ENCODE data around the gene PIK3CB.
"Not testable (repeated sequence)": the region's sequence is repeated elsewhere in the genome, so short reads cannot be mapped to it uniquely, and the experiment has no call there.

Gene PIK3CB

DNA sequence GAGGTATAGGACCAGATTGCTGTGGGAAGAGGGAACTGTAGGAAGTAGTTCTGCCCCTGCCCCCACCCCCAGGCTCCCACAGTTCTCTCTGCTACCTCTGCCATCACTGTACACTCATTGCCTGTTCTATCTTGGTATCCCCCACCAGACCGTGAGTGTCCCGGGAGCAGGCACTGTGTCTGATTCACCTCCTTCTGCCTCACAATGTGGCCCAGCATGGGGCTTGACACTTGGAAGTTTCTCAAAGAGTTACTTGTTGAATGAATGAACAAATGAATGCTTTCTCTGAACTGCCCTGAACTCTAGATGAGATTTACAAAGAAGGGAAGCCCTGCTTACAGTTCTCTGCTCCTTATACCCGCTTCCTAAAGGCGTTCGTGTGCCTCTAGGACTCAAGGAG is 27.1 kb upstream of the PIK3CB start:
- no peak for DNase-seq

DNA sequence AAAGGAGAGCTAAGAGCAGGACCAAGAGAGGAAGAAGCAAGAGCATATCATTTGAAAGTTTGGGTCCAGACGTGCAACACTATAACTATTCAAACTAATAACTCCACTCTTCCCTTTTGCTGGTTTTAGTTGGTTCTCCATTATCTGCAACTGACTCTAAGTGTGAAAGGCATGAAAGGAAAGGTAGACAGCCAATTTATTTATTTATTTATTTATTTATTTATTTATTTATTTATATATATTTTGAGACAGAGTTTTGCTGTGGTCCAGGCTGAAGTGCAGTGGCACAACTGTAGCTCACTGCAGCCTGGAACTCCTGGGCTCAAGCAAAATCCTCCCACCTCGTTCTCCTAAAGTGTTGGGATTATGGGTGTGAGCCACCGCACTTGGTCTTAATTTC is 22.1 kb upstream of the PIK3CB start:
- DNase-seq = no peak
- TF ChIP-seq POLR2A (IDR thresholded peaks at IDR 0.05; ENCODE audit: low read length) (no peak), GATA1 (IDR thresholded peaks at IDR 0.05; ENCODE audit: low read depth, low read length) (no peak)

More for the DNA sequence above, 27.1 kb upstream of the PIK3CB start:
- no peak for TF ChIP-seq POLR2A (IDR thresholded peaks at IDR 0.05; ENCODE audit: low read length)
- TF ChIP-seq GATA1 (IDR thresholded peaks at IDR 0.05; ENCODE audit: low read depth, low read length) = no peak

DNA sequence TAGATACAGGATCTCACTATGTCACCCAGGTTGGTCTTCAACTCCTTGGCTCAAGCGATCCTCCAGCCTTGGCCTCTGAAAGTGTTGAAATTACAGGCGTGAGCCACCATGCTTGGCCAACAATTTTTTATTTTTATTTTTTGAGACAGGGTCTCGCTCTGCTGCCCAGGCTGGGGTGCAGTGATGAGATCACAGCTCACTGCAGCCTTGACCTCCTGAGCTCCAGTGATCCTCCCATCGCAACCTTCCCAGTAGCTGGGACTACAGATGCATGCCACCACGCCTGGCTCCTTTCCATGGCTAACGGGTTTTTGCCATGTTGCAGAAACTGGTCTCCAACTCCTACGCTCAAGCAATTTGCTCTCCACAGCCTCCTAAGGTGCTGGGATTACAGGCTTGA is 20.2 kb upstream of the PIK3CB start:
- no peak for DNase-seq
- no peak for TF ChIP-seq POLR2A (IDR thresholded peaks at IDR 0.05; ENCODE audit: low read length)
- TF ChIP-seq GATA1 (IDR thresholded peaks at IDR 0.05; ENCODE audit: low read depth, low read length) = no peak

GRCh38 chr3:138854204-138854603 is 19.5 kb upstream of the PIK3CB start:
- no peak for DNase-seq
- no peak for TF ChIP-seq GATA1 (IDR thresholded peaks at IDR 0.05; ENCODE audit: low read depth, low read length)
- TF ChIP-seq POLR2A (IDR thresholded peaks at IDR 0.05; ENCODE audit: low read length) = no peak

GRCh38 chr3:138850151-138850550 is 15.4 kb upstream of the PIK3CB start:
- TF ChIP-seq POLR2A (IDR thresholded peaks at IDR 0.05; ENCODE audit: low read length) (no peak), GATA1 (IDR thresholded peaks at IDR 0.05; ENCODE audit: low read depth, low read length) (no peak)
- DNase-seq = no peak

DNA sequence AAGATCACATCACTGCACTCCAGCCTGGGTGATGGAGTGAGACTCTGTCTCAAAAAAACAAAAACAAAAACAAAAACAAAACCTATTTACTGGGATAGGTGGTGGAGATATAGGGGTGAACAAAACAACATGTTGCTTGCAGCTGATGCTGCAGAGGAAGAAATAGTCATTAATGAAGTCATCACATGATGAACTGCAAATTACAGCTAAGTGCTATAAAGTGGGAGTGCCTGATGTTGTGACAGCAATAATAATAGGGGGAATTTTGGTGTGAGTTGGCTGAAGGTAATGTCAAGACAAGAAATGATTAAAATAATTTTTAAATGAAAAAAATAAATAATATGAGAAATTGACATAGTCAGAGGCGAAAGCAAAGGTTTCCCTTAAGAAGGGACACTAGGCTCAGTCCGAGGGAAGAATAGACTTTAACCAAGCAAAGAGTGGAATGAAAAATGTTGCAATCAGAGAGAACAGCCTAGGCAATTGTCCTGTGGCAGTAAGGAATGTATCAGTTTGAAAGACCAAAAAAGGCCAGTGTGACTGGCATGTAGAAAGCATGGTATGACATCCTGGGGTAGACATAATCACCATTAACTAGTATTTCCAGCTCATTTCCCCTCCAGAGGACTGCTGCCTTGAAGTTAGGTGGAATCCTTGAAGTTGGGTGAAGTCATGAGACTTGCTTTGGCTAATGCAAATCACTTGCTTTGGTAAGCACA is 14.7 kb upstream of the PIK3CB start:
- DNase-seq = no peak
- TF ChIP-seq GATA1 (IDR thresholded peaks at IDR 0.05; ENCODE audit: low read depth, low read length) (no peak), POLR2A (IDR thresholded peaks at IDR 0.05; ENCODE audit: low read length) (no peak)

DNA sequence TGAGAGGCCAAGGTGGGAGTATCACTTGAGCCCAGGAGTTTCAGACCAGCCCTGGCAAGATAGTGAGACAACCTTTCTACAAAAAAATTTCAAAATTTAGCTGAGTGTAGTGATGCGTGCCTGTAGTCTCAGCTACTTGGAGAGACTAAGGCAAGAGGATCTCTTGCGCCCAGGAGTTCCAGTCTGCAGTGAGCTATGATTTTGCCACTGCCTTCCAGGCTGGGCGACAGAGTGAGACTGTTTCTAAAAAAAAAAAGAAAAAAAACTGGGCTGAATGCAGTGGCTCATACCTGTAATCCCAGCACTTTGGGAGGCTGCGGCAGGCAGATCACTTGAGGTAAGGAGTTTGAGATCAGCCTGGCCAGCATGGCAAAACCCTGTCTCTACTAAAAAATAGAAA is 14.0 kb upstream of the PIK3CB start:
- no peak for DNase-seq

GRCh38 chr3:138846824-138847223 is 12.1 kb upstream of the PIK3CB start:
- not testable (repeated sequence) for DNase-seq

More for the DNA sequence above, 14.0 kb upstream of the PIK3CB start:
- no peak for TF ChIP-seq GATA1 (IDR thresholded peaks at IDR 0.05; ENCODE audit: low read depth, low read length)
- no peak for TF ChIP-seq POLR2A (IDR thresholded peaks at IDR 0.05; ENCODE audit: low read length)

DNA sequence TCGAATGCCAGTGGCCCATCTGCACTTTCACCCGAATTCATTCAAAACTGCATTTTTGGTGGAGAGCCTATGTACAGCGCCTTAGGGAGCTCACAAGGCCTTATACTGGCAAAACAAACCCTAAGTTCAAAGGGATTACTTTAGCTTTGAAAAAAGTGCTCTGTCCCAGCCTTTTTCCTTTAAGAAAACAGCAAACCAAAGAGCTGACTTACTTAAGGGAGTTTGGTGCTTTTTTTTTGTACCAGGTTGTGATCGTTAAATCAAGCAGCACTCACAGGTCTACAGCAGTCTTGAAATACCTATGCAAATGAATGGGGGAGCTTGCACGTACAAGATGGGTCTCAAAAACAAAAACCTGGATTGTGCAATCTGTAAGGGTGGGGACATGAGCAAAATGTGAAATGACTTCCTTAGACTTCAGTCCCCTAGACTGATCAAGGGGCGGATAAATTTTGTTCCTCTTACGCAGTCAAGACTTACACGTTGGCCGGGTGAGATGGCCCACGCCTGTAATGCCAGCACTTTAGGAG is 11.6 kb upstream of the PIK3CB start:
- no peak for TF ChIP-seq POLR2A (IDR thresholded peaks at IDR 0.05; ENCODE audit: low read length)
- TF ChIP-seq GATA1 (IDR thresholded peaks at IDR 0.05; ENCODE audit: low read depth, low read length) = no peak
- no peak for DNase-seq

- no peak for DNase-seq
These were observed 11.0 kb upstream of the PIK3CB start for GRCh38 chr3:138845771-138846173.

GRCh38 chr3:138845181-138845601 is 10.5 kb upstream of the PIK3CB start:
- DNase-seq = no peak
- TF ChIP-seq POLR2A (IDR thresholded peaks at IDR 0.05; ENCODE audit: low read length) (no peak), GATA1 (IDR thresholded peaks at IDR 0.05; ENCODE audit: low read depth, low read length) (no peak)

More at GRCh38 chr3:138845771-138846173, 11.0 kb upstream of the PIK3CB start:
- no peak for TF ChIP-seq GATA1 (IDR thresholded peaks at IDR 0.05; ENCODE audit: low read depth, low read length)
- TF ChIP-seq POLR2A (IDR thresholded peaks at IDR 0.05; ENCODE audit: low read length) = no peak

GRCh38 chr3:138842483-138843188 is 7.9 kb upstream of the PIK3CB start:
- no peak for TF ChIP-seq GATA1 (IDR thresholded peaks at IDR 0.05; ENCODE audit: low read depth, low read length)
- no peak for TF ChIP-seq POLR2A (IDR thresholded peaks at IDR 0.05; ENCODE audit: low read length)
- no peak for DNase-seq

DNA sequence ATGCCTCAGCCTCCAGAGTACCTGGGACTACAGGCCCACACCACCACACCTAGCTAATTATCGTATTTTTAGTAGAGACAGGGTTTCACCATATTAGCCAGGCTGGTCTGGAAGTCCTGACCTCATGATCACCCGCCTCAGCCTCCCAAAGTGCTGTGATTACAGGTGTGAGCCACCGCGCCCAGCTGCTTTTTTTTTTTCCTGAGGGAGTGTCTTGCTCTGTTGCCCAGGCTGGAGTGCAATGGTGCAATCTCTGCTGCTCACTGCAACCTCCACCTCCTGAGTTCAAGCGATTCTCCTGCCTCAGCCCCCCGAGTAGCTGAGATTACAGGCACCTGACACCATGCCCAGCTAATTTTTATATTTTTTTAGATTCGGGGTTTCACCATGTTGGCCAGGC is 3.7 kb upstream of the PIK3CB start:
- DNase-seq = not testable (repeated sequence)

DNA sequence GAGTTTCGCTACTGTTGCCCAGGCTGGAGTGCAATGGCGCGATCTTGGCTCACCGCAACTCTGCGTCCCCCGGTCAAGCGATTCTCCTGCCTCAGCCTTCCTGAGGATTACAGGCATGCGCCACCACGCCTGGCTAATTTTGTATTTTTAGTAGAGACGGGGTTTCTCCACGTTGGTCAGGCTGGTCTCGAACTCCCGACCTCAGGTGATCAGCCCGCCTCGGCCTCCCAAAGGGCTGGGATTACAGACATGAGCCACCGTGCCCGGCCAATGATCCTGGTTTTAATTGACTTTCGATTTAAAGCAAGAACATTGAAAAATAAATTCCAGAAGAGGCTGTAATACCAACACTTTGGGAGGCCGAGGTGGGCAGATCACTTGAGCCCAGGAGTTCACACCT is 1.1 kb upstream of the PIK3CB start:
- not testable (repeated sequence) for DNase-seq

GRCh38 chr3:138835397-138835757 is 649 bp upstream of the PIK3CB start:
- TF ChIP-seq POLR2A (IDR thresholded peaks at IDR 0.05; ENCODE audit: low read length) (no peak), GATA1 (IDR thresholded peaks at IDR 0.05; ENCODE audit: low read depth, low read length) (no peak)
- no peak for DNase-seq
